C4-2B (cell line): ENCODE results near the gene LRCH1.

ENCODE experiments used
- ZFX ChIP-seq: fragments of 450-650 bp; IDR thresholded peaks from 2 replicates; pipeline ENCODE4 v1.6.1; 2017
- TF ChIP-seq, protein P1 (sequence below): fragments of 450-650 bp; conservative IDR thresholded peaks from 2 replicates; pipeline ENCODE4 v1.5.1; 2017; ENCODE audit warnings: mild to moderate bottlenecking

DNA sequence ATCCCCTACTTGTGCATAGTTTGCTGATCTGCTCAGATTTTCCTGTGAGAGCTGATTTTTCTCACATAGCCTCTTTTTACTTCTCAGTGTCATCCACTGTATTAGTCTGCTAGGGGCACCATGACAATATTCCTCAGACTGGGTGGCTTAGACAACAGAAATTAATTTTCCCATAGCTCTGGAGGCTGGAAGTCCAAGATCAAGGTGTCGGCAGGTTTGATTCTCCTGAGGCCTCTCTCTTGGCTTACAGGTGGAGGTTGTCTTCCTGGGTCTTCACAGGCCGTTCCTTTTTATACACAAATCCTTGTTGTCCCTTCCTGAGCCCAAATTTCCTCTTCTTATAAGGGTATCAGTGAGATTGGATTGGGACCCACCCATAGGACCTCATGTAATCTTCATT, 9.2 kb downstream of the LRCH1 start:
- TF ChIP-seq, protein P1, sequence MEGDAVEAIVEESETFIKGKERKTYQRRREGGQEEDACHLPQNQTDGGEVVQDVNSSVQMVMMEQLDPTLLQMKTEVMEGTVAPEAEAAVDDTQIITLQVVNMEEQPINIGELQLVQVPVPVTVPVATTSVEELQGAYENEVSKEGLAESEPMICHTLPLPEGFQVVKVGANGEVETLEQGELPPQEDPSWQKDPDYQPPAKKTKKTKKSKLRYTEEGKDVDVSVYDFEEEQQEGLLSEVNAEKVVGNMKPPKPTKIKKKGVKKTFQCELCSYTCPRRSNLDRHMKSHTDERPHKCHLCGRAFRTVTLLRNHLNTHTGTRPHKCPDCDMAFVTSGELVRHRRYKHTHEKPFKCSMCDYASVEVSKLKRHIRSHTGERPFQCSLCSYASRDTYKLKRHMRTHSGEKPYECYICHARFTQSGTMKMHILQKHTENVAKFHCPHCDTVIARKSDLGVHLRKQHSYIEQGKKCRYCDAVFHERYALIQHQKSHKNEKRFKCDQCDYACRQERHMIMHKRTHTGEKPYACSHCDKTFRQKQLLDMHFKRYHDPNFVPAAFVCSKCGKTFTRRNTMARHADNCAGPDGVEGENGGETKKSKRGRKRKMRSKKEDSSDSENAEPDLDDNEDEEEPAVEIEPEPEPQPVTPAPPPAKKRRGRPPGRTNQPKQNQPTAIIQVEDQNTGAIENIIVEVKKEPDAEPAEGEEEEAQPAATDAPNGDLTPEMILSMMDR = no peak
- TF ChIP-seq ZFX = no peak
